GM19025 (cell line): Measurements from ENCODE around the gene KHDC4.
"Not testable (repeated sequence)": the region's sequence is repeated elsewhere in the genome, so short reads cannot be mapped to it uniquely, and the experiment has no call there.

Source experiments
- ATAC-seq: cut with Tn5 transposase; IDR thresholded peaks from one replicate; pipeline ENCODE4 v1.9.1; 2021; ENCODE audit warnings: mild to moderate bottlenecking, low read depth, moderate library complexity; ENCODE audit not compliant: unreplicated experiment

The KHDC4 gene

GRCh38 chr1:155911156-155912055 is 22.8 kb downstream of the KHDC4 start, which contains the start of gene RIT1:
Gene RIT1, minus strand, starts transcription at chr1:155911349. Its CDS starts 588 bp downstream, at chr1:155910761.
- peak; percentile 73 for ATAC-seq

DNA sequence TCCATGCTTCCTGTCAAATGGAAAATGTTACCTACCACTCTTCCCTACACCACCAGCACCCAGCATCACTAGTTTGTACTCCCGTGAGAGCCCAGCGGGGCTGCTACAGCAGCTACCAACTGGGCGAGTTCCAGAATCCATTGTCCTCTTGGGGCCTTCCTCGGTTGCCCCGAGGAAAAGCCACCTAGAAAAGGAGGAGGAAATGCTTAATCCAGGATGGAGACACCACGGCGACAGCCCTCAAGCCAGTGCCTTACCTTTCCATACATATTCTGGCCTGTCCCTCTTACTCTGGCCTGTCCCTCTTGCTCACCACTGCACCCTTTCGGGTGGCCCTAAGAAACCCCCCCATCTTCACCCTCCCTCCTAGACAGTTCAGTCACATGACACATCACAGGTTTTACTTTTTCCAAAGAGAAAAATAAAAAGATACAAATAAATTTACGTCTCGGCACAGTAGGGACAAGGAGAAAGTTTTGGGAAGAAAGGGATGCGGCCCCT is 23.5 kb downstream of the KHDC4 start:
- peak; percentile 11 for ATAC-seq

- ATAC-seq: no peak
These were observed 24.3 kb downstream of the KHDC4 start for GRCh38 chr1:155909894-155910293.

DNA sequence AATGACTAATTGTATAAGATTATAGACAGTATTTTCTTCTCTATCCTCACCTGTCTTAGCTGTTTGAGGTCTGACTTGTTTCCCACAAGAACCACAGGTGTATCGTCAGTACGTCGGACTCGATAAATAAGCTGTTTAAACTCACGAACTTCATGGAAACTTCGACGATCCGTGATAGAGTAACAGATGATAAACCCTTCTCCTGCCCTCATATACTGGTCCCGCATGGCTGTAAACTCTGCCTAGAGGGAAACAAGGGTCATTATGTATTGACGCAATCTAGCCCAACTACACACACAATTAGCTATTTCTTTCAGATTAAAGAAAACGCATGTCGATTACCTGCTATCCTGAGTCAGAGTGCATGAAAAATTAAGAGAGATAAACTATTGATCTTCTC is 30.0 kb downstream of the KHDC4 start:
- no peak for ATAC-seq

GRCh38 chr1:155900161-155900560 is 34.1 kb downstream of the KHDC4 start:
- no peak for ATAC-seq

- ATAC-seq: no peak
These were observed 34.5 kb downstream of the KHDC4 start for GRCh38 chr1:155899683-155900082.

GRCh38 chr1:155898888-155899287 is 35.3 kb downstream of the KHDC4 start:
- ATAC-seq: no peak

DNA sequence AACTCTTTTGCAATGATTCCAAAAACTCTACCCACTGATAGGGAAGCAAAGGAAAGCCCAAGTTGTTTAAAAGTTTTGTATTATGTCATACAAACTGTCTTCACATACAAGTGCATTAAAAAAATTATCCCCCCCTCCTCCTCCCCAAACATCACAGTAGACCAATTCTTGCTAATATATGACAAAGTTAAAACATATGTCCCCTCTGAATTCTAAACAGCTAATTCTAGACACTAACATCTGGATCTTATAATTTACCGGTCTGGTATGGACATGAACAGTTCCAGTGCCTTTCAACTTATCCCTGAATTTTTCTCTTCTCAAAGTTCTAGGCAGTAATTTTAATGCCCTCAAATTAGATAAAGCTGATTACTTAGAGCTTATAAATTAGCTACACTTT is 36.5 kb downstream of the KHDC4 start:
- no peak for ATAC-seq

- not testable (repeated sequence) for ATAC-seq
These were observed 37.7 kb downstream of the KHDC4 start for GRCh38 chr1:155896476-155896875.

GRCh38 chr1:155895617-155896016 is 38.6 kb downstream of the KHDC4 start:
- not testable (repeated sequence) for ATAC-seq

DNA sequence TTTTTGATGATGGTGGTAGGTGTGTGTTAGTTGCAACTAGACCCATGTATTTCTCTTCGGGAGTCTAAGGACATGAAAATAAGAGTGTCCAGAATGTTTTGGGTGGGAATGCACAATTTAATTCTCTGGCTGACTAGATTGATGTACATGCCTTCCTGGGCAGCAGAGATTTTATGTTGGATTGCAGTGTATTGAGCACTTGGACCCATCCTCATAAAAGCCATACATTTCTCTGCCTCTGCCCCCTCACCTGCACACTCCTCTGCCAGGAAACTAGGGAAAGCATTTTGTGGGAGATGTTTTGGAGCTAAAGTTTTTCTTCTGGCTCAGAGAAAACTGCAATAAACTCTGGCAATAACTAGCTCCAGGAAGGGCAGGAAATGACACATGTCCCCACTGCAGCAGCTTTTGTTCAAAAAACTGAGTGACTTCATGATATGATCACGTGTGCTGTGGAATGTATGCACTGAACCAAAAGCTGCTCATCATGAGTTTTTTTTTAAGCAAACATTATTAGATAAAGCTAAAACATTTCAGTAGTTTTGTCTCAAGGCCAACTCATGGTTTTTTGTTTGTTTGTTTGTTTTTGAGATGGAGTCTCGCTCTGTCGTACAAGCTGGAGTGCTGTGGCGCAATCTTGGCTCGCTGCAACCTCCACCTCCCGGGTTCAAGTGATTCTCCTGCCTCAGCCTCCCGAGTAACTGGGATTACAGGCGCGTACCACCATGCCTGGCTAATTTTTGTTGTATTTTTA is 40.6 kb downstream of the KHDC4 start:
- ATAC-seq: no peak

DNA sequence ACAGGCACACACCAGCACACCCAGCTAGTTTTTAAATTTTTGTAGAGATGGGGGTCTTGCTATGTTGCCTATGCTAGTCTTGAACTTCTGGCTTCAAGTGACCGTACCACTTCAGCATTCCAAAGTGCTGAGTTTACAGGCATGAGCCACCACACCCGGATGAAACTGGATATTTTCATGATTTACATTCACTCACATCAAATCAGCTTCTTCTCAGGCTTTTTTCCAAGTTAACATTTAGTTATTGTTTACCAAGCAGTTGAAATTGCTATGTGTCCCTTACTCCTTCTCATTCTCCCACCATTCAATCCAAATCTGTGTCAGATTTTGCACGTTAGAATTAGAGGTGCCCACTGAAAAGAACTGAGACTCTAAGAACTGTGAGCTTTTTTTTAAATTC is 41.4 kb downstream of the KHDC4 start:
- ATAC-seq: no peak

DNA sequence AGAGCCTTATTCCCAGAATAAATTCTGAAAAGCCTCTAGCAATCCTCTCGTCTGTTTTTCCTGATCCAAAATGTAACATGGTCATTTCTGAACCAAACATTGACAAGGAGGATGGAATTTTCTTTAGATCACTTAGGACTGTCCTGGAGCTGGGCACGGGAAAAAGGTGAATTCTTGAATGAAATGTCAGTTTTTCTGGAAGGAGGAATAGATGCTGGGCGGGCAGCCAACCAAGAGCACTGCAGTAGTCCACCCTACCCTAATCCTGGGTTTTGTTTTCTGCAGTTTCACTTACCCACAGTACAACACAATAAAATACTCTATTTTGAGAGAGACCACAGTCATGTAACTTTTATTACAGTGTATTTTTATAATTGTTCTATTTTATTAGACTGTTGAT is 44.0 kb downstream of the KHDC4 start:
- no peak for ATAC-seq

- ATAC-seq: no peak
These were observed 44.6 kb downstream of the KHDC4 start for GRCh38 chr1:155889566-155889965.

DNA sequence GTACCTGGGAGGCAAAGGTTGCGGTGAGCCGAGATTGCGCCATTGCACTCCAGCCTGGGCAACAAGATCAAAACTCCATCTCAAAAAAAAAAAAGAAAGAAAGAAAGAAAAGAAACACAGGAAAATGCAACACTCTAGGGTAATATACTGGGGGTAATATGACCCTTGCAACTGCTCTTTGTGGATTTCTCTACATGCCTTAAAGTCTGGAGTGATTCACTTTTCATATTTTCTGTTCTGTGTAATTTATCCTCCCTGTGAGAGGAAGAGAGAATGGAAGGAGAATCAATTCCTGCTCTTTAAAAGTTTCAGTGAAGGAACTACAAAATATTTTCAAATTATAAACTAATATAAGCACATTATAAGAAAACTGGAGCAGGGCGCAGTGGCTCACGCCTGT is 45.7 kb downstream of the KHDC4 start:
- no peak for ATAC-seq

- ATAC-seq: no peak
These were observed 49.2 kb downstream of the KHDC4 start for GRCh38 chr1:155884982-155885381.

DNA sequence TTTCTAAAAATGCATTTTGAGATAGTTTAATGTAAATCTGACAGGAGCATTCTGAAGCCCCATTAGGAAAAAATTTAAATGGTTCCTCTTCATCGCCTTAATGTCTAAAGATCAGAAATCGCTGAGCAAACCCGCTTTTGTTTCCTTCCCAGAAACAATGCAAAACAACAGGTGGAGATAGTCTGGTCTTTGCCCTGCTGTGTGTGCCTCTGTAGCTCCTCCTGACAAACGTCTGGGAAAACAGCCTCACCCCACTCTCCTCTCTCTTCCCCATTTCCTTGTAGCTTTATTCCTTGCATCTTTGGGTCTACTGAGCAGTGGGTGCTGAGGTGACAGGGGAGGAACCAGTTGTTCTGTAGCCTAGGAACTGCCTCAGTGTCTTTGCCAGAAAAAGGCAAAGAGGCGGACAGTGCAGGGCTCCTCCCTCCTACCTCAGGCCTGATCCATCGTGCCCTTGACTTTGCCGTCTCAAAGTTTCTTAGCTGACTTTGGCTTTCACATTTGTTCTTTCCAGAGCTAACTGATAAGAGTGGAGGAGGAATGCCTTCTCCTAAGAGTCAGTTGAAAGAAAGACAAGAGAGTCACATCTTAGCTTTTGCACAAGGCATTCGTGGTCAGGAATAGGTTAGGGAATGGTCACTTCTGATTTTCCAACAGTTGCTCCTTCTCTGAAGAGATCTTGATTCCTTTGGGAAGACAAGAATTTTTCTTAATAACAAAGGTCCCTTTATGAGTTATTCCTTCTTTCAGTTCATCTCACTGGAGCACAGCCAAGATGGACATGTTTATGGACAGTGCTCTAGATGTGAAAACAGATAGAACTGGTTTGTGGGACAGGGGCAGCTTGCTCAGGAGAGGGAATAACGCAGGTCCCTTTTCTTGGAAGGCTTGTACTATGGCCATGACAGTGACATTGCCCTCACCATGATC is 49.9 kb downstream of the KHDC4 start:
- no peak for ATAC-seq

DNA sequence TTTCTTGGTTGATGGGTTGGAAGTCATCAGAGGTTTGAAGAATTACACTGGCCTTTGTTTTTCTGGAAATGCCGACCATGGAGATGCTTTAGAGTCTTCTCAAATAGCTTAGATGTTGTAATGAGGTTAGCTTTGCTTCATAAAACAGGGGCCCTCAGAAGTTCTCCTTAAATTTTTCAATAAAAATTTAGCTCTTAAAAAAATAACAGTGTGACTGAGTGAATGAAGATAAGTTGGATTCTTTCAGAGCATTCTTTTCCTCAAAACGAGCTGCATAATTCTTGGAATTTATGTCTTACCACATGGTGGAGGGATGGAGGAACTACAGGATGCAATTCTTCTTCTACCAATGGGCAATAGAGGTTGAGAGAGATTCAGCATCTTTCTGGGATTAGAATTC is 51.4 kb downstream of the KHDC4 start:
- no peak for ATAC-seq

GRCh38 chr1:155882235-155882634 is 52.0 kb downstream of the KHDC4 start:
- ATAC-seq: no peak

DNA sequence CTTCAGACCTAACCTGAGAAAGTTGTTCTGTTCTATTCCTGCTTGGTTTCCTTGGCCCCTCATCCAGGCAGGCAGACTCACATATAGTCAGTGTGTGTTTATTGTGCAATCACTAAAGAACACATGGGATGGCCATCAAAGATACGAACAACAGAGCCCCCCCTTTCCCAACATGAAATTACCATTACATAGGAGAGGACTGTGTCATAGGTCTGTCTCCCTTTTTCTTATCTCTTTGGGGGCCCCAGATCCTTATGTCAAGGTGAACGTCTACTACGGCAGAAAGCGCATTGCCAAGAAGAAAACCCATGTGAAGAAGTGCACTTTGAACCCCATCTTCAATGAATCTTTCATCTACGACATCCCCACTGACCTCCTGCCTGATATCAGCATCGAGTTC is 53.3 kb downstream of the KHDC4 start:
- ATAC-seq: no peak
